Chondrocyte (in vitro differentiated cells): ENCODE data around the gene MYO16. TPM values are rescaled to one million over a fixed set of nuclear protein-coding genes. Genes with fewer than 3 reads are reported as not detected.

Experiments used
- DNase-seq: peaks from one replicate; pipeline ENCODE4 v3.0.0; 2021; ENCODE audit warnings: mixed read lengths, low spot score
- H3K27ac Mint-ChIP-seq: one replicate; pipeline ENCODE4 v1.8.0; 2021; ENCODE audit warnings: mild to moderate bottlenecking, moderate library complexity, mixed read lengths; ENCODE audit not compliant: unreplicated experiment
- H3K27me3 Mint-ChIP-seq: 2 replicates; pipeline ENCODE4 v1.8.0; 2021; ENCODE audit warnings: low read depth, mixed read lengths
- H3K36me3 Mint-ChIP-seq: 2 replicates; pipeline ENCODE4 v1.8.0; 2021; ENCODE audit warnings: low read depth, mixed read lengths
- H3K4me1 Mint-ChIP-seq: 2 replicates; pipeline ENCODE4 v1.8.0; 2021; ENCODE audit warnings: low read depth, mild to moderate bottlenecking, mixed read lengths
- H3K4me3 Mint-ChIP-seq: one replicate; pipeline ENCODE4 v1.8.0; 2021; ENCODE audit warnings: mild to moderate bottlenecking, moderate library complexity, mixed read lengths; ENCODE audit not compliant: unreplicated experiment
- H3K9me3 Mint-ChIP-seq: 2 replicates; pipeline ENCODE4 v1.8.0; 2021; ENCODE audit warnings: low read depth, mixed read lengths
- CTCF ChIP-seq: fragments of 200-600 bp; sonication (generic); IDR thresholded peaks from 2 replicates; pipeline ENCODE4 v1.5.0; 2021; ENCODE audit warnings: antibody characterized with exemption, mild to moderate bottlenecking, moderate library complexity
- total RNA-seq: library from RNA; stranded (reverse); gene quantifications from 3 replicates; pipeline ENCODE4 v1.2.1, GENCODE V29; 2021

The MYO16 gene
- total RNA-seq, 1 donor from 2014 or later, result 0.12 TPM

- TF ChIP-seq CTCF, result no peak
- DNase-seq, result no peak
- Mint-ChIP-seq H3K27ac (no peak overlapping the region), H3K4me3 (no peak overlapping the region), H3K4me1 (no peaks in the 10 kb centered on the region), H3K27me3 (peaks cover 43% of the 10 kb centered on the region), H3K9me3 (no peaks in the 10 kb centered on the region), H3K36me3 (no peaks in the 10 kb centered on the region)
These were observed 3.3 kb downstream of the MYO16 start for GRCh38 chr13:108632649-108633167.

- no peak for DNase-seq
- no peak overlapping the region for H3K27ac Mint-ChIP-seq
- H3K4me3 Mint-ChIP-seq, result no peak overlapping the region
- H3K9me3 Mint-ChIP-seq, result peaks cover 3% of the 10 kb centered on the region
- peaks cover 11% of the 10 kb centered on the region for H3K27me3 Mint-ChIP-seq
- no peak for TF ChIP-seq CTCF
- H3K36me3 Mint-ChIP-seq, result peaks cover 1% of the 10 kb centered on the region
- no peaks in the 10 kb centered on the region for H3K4me1 Mint-ChIP-seq
These were observed 9.5 kb downstream of the MYO16 start for GRCh38 chr13:108638901-108639300.

GRCh38 chr13:108643646-108644353 is 14.4 kb downstream of the MYO16 start:
- Mint-ChIP-seq H3K27me3 (no peaks in the 10 kb centered on the region), H3K4me1 (no peaks in the 10 kb centered on the region), H3K36me3 (peaks cover 1% of the 10 kb centered on the region), H3K9me3 (peaks cover 28% of the 10 kb centered on the region), H3K27ac (no peak overlapping the region), H3K4me3 (no peak overlapping the region)
- no peak for TF ChIP-seq CTCF
- DNase-seq, result no peak

- TF ChIP-seq CTCF, result no peak
- no peaks in the 10 kb centered on the region for H3K4me1 Mint-ChIP-seq
- DNase-seq, result no peak
- H3K4me3 Mint-ChIP-seq, result no peak overlapping the region
- H3K27me3 Mint-ChIP-seq, result no peaks in the 10 kb centered on the region
- peaks cover 28% of the 10 kb centered on the region for H3K9me3 Mint-ChIP-seq
- peaks cover 1% of the 10 kb centered on the region for H3K36me3 Mint-ChIP-seq
- no peak overlapping the region for H3K27ac Mint-ChIP-seq
These were observed 16.0 kb downstream of the MYO16 start for GRCh38 chr13:108645376-108645775.

GRCh38 chr13:108650271-108650670 is 20.9 kb downstream of the MYO16 start:
- peaks cover 20% of the 10 kb centered on the region for H3K9me3 Mint-ChIP-seq
- H3K27me3 Mint-ChIP-seq, result peaks cover 3% of the 10 kb centered on the region
- DNase-seq, result no peak
- H3K36me3 Mint-ChIP-seq, result no peaks in the 10 kb centered on the region
- H3K4me1 Mint-ChIP-seq, result no peaks in the 10 kb centered on the region
- no peak overlapping the region for H3K27ac Mint-ChIP-seq
- H3K4me3 Mint-ChIP-seq, result no peak overlapping the region
- no peak for TF ChIP-seq CTCF
